ENCODE results near the gene CHST1.

CHST1 gene

GRCh38 chr11:45659818-45660160 lies 5.6 kb downstream of the CHST1 start:
- DNase-seq: no peak

GRCh38 chr11:45659031-45659817 lies 6.2 kb downstream of the CHST1 start:
- DNase-seq: no peak

GRCh38 chr11:45658292-45658991 lies 7.0 kb downstream of the CHST1 start:
- DNase-seq: no peak

GRCh38 chr11:45657496-45658260 lies 7.7 kb downstream of the CHST1 start:
- no peak for DNase-seq

GRCh38 chr11:45655831-45656230 lies 9.6 kb downstream of the CHST1 start:
- no peak for DNase-seq

GRCh38 chr11:45655347-45655756 lies 10.1 kb downstream of the CHST1 start:
- DNase-seq: peak; percentile 64 to 70

- no peak for DNase-seq
These were observed 10.5 kb downstream of the CHST1 start for GRCh38 chr11:45655012-45655283.

GRCh38 chr11:45654231-45655011 lies 11.0 kb downstream of the CHST1 start:
- DNase-seq: no peak

GRCh38 chr11:45653277-45653676 lies 12.1 kb downstream of the CHST1 start:
- DNase-seq: no peak

GRCh38 chr11:45652781-45653180 lies 12.6 kb downstream of the CHST1 start:
- no peak for DNase-seq

- no peak for DNase-seq
These were observed 13.3 kb downstream of the CHST1 start for GRCh38 chr11:45651841-45652749.

GRCh38 chr11:45651156-45651555 lies 14.3 kb downstream of the CHST1 start:
- DNase-seq: no peak

GRCh38 chr11:45650166-45651095 lies 15.0 kb downstream of the CHST1 start:
- no peak for DNase-seq

- DNase-seq: no peak
These were observed 15.8 kb downstream of the CHST1 start for GRCh38 chr11:45649544-45650165.

- no peak for DNase-seq
These were observed 16.5 kb downstream of the CHST1 start for GRCh38 chr11:45648931-45649330.

- DNase-seq: no peak
These were observed 17.6 kb downstream of the CHST1 start for GRCh38 chr11:45647786-45648185.

GRCh38 chr11:45647329-45647728 lies 18.1 kb downstream of the CHST1 start:
- DNase-seq: no peak

GRCh38 chr11:45646275-45646927 lies 19.0 kb downstream of the CHST1 start:
- no peak for DNase-seq

- no peak for DNase-seq
These were observed 20.2 kb downstream of the CHST1 start for GRCh38 chr11:45644981-45645889.
